Stimulated activated CD4-positive, alpha-beta T cell treated with anti-CD3 and anti-CD28 coated beads, Interleukin-2, amount 100 ng/mL, for 24 hours (primary cell): ENCODE data around the gene SLC36A4.
"Not testable (repeated sequence)": the region's sequence is repeated elsewhere in the genome, so short reads cannot be mapped to it uniquely, and the experiment has no call there.

Experiments used
- DNase-seq, 2 donors: peaks; one replicate each; pipeline ENCODE4 v3.0.0-alpha.2; 2020

Gene SLC36A4

DNA sequence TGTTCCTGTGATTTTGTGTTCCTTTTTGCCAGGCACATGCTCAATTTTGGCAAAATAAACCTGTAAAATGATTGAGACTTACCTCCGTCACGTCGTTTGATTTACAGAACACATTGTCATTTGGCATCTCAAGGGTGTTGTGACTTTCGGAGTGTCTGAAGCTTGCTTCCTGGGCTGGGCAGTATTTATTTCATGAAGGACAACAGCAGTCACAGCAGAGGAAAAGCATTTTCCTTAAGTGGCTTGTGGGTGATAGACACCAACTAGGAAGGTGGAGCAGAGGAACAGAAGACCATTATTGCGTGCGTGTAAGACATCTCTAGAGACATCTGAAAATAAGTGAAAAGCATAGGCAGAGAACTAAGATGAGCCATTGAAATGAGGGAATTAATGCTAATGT is 80.2 kb downstream of the SLC36A4 start:
- no peak for DNase-seq

DNA sequence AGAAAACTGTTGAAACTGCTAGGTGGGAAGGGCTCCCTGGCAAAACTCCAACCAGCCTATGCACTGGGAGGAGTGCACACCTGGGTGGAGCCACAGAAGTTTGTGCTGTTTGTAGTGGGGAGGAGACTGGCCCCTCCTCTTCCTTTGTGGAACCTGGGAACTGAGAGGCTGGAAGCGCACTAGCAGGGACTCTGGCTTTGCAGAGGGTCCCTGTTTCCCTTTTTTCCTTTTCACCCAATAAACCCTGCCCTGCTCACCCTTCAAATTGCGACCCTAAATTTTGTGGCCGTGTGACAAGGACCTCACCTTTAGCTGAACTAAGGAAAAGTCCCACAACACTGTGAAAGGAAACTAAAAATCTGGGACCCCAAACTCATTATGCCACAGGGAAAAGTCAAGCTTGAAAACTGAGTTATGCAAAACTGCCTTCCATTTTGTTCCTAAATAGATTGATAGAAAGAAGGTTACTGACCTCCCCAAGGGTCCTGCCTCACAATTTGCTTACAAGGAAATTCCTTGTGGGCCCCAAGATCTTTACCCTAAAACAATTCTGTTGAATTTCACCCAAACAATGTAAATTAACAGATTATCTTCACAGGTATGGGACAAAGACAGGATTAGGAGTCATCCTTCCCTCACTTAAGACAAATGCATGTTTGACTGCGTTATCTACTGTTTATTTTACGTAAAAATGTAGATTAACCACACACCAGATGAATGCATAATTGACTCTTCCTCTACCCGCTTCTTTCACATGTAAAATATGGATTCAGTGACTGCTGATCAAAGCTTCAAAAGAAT is 81.0 kb downstream of the SLC36A4 start:
- no peak for DNase-seq

DNA sequence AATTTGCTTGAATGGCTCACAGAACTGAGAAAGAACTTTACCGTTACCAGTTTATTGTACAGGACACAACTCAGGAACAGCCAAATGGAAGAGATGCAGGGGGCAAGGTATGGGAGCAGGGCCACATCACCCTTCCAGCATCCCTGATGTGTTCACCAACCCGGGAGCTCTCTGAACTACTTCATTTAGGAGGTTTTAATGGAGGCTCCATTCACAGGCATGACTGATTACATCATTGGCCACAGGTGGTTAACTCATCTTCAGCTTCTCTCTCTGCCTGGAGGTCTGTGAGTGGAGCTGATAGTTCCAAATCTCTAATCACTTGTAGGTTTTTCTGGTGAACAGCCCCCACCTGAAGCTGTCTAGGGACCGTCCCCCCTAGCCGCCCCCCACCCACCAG is 83.5 kb downstream of the SLC36A4 start:
- no peak for DNase-seq

DNA sequence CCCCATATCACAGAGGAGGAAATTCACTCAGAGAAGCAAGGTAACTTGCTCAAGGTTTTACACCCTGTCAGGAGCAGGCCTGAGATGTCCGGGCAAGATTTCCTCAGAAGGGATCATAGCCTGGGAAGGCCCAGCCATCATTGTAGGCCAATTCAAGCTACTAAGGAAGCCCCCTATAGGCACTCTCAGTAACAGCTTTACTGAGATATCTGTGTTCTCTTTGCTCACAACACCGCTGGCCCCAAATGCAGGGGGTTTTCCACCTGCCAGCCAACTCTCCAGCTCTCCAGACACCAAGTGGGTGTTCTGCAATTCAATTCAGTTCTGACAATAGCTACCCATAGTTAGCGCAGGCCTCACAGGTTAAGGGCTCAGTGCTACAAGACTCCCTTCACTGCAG is 84.0 kb downstream of the SLC36A4 start:
- DNase-seq = no peak

DNA sequence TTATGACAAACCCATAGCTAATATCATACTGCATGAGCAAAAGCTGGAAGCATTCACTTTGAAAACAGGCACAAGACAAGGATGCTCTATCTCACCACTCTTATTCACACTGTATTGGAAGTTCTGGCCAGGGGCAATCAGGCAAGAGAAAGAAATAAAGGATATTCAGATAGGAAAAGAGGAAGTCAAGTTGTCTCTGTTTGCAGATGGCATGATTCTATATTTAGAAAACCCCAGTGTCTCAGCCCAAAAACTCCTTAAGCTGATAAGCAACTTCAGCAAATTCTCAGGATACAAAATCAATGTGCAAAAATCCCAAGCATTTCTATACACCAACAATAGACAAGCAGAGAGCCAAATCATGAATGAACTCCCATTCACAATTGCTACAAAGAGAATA is 86.6 kb downstream of the SLC36A4 start:
- DNase-seq = not testable (repeated sequence)

DNA sequence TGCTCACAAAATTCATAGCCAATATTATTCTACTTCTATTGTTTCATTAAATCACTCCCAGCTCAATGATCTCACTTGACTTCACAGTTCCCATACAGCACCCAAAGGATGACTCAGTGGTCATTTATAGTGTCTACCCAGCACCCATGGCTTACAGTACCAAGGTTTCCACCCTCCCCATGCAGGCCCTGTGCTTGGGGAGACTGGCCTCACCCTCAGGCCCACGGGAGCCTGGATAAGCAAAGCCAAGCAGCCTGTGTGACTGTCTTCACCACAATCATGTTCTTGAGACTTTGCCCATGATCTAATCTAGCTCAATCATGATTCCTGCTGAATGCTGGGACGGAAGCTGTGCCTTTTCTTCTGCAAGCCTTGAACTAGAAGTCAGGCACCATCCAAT is 97.6 kb downstream of the SLC36A4 start:
- DNase-seq = no peak

DNA sequence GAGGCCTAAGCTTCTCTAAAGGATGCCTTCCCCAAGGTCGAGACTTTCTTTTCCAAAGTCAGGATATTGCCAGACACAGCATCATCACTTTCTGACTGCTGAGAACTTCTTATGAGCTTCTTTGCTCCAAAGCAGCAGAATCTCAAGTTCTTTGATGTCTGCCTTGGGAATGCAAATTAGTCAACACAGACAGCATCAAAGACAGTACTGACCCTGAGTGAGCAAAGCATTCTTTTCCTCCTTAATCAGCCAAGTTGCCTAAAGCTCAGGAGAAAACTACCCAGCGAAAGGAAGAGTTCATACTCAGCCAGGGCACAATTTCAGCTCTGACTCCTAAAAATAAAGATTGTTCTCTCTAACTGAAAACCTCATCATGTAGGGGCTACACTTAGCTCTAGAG is 98.0 kb downstream of the SLC36A4 start:
- no peak for DNase-seq
